Ovary (tissue), 3 donors: ENCODE data around the gene WNT4.

ENCODE experiments used
- CTCF ChIP-seq, 3 donors: fragments of 450-650 bp in 2 of 3; fragments of 200-600 bp in 1 of 3; IDR thresholded peaks; one replicate each; pipeline versions ENCODE4 v1.5.1 to v1.8.0; 2016 to 2022; ENCODE audit warnings: antibody characterized with exemption in 3 of 3, mild to moderate bottlenecking in 1 of 3
- POLR2A ChIP-seq: fragments of 450-650 bp; IDR thresholded peaks from one replicate; pipeline ENCODE4 v1.6.1; 2017; ENCODE audit warnings: antibody characterized with exemption, mild to moderate bottlenecking, moderate library complexity
- donor health status: DM: no; HTN: no; CAD: no.

DNA sequence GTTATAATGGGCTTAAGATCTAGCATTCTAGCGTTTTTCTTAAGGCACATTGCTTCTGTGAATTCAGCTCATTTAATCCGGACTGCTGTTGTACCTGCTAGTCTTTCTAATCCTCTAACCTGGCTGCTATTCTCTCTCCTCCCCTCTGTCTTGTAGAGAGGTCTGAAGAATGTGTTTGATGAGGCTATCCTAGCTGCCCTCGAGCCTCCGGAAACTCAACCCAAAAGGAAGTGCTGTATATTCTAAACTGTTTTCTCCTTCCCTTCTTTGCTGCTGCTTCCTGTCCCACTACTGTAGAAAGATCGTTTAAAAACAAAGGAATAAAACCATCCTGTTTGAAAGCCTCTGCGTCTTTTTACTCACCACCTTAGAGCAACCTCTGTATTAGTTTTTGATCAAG lies 53.1 kb downstream of the WNT4 start:
- TF ChIP-seq CTCF (IDR thresholded peaks at IDR 0.05) (no peak), POLR2A (no peak)
